WERI-Rb-1 (cell line): ENCODE results near the gene EPGN.
"Not testable (repeated sequence)": the region's sequence is repeated elsewhere in the genome, so short reads cannot be mapped to it uniquely, and the experiment has no call there.

Source experiments
- DNase-seq: peaks from one replicate; pipeline ENCODE4 v3.0.0-alpha.2; 2020
- H3K27ac ChIP-seq: fragments of 250-450 bp; sonication (Bioruptor Pico); 2 replicates; pipeline ENCODE4 v1.5.1; 2020; ENCODE audit warnings: mild to moderate bottlenecking, moderate library complexity
- H3K27me3 ChIP-seq: fragments of 250-450 bp; sonication (Bioruptor Pico); 2 replicates; pipeline ENCODE4 v1.5.1; 2021; ENCODE audit warnings: mild to moderate bottlenecking, low read depth, moderate library complexity; ENCODE audit not compliant: insufficient read depth, severe bottlenecking
- H3K36me3 ChIP-seq: fragments of 250-450 bp; sonication (Bioruptor Pico); 2 replicates; pipeline ENCODE4 v1.5.1; 2020; ENCODE audit warnings: mild to moderate bottlenecking, moderate library complexity
- H3K4me3 ChIP-seq: 2 replicates; pipeline ENCODE4 v1.5.1; 2011; ENCODE audit warnings: low read depth, mild to moderate bottlenecking, control low read depth, low read length
- H3K9me3 ChIP-seq: fragments of 250-450 bp; sonication (Bioruptor Pico); 2 replicates; pipeline ENCODE4 v1.5.1; 2021; ENCODE audit warnings: mild to moderate bottlenecking, moderate library complexity; ENCODE audit not compliant: severe bottlenecking
- TF ChIP-seq, protein P1 (sequence below): IDR thresholded peaks from 2 replicates; pipeline ENCODE4 v1.5.1; 2011; ENCODE audit warnings: low read depth, mild to moderate bottlenecking, control low read depth, inconsistent platforms, low read length

Gene EPGN

DNA sequence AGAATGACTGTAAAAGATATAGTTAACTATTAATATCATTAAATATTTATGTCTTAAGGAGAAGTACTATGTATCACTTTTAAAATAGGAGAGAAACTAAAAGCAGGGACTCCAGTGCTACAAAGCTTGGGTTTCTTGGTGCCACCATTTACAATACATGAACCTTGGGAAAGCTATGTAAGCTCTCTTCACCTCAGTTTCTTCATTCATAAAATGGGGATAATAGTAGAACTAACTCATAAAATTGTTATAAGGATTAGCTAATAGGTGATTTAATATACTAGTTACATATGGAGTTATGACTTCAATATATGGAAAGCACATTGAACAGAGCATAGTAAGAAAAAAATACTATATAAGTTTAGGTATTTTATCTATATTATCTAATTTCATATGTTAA lies 23.7 kb downstream of the EPGN start:
- Histone ChIP-seq H3K27me3 (no peaks in the 10 kb centered on the region), H3K36me3 (no peaks in the 10 kb centered on the region), H3K9me3 (no peaks in the 10 kb centered on the region), H3K4me3 (no peak overlapping the region), H3K27ac (no peak overlapping the region)
- TF ChIP-seq, protein P1, sequence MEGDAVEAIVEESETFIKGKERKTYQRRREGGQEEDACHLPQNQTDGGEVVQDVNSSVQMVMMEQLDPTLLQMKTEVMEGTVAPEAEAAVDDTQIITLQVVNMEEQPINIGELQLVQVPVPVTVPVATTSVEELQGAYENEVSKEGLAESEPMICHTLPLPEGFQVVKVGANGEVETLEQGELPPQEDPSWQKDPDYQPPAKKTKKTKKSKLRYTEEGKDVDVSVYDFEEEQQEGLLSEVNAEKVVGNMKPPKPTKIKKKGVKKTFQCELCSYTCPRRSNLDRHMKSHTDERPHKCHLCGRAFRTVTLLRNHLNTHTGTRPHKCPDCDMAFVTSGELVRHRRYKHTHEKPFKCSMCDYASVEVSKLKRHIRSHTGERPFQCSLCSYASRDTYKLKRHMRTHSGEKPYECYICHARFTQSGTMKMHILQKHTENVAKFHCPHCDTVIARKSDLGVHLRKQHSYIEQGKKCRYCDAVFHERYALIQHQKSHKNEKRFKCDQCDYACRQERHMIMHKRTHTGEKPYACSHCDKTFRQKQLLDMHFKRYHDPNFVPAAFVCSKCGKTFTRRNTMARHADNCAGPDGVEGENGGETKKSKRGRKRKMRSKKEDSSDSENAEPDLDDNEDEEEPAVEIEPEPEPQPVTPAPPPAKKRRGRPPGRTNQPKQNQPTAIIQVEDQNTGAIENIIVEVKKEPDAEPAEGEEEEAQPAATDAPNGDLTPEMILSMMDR: no peak
- no peak for DNase-seq

DNA sequence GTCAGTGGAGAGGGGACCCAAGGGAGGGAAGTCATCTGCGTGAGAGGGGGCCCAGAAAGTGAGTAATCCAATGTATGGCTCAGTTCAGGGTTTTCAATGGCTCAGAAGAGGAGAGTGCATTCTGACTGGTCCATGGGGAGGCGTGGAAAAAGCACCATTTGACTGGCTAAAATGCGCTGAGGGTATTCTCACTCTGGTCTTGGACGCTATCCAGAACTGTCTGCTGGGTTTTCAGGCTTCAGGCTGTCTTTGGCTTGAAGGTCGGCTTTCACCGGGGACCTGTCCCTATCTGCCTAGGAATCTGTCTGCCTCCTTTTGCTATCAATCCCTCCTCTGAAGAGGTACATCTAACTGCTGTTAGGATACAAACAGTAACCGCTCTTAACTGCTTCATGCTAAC lies 26.4 kb downstream of the EPGN start:
- no peaks in the 10 kb centered on the region for H3K36me3 ChIP-seq
- H3K9me3 ChIP-seq: no peaks in the 10 kb centered on the region
- TF ChIP-seq, protein P1: no peak
- no peaks in the 10 kb centered on the region for H3K27me3 ChIP-seq
- DNase-seq: no peak
- H3K4me3 ChIP-seq: no peak overlapping the region
- no peak overlapping the region for H3K27ac ChIP-seq

DNA sequence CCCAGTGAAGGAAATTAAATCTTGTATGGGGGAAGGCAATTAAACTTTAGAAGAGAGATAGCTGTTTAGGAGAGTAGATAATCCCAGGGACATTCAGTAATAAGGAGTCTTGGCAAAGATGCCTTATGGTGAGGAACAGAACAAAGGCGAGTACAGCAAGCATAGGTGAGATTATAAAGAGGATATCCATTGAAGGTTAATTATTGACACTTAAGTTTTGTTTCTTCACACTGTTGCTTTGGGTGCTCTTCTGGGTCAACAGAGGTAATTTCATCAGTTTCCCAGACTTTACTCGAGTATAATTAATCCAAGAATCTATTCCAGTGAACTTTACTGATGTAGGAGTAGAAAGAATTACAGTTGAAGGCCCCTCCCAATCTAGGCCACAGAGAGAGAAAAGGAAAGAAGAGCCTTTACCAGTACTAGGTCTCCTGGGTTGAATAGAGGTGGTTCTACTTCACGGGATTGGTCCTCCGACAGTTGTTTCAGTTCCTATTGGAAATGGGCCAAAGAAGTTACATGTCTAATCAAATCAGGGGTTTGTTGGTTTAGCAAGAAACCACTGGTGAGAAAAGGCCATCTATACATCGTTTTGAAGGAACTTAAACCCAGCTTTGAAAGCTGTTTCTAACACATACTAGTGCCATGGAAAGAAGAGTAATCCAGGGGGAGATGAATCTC lies 27.2 kb downstream of the EPGN start:
- Histone ChIP-seq H3K9me3 (no peaks in the 10 kb centered on the region), H3K4me3 (no peak overlapping the region), H3K36me3 (no peaks in the 10 kb centered on the region), H3K27ac (no peak overlapping the region), H3K27me3 (no peaks in the 10 kb centered on the region)
- DNase-seq: no peak
- TF ChIP-seq, protein P1: no peak

DNA sequence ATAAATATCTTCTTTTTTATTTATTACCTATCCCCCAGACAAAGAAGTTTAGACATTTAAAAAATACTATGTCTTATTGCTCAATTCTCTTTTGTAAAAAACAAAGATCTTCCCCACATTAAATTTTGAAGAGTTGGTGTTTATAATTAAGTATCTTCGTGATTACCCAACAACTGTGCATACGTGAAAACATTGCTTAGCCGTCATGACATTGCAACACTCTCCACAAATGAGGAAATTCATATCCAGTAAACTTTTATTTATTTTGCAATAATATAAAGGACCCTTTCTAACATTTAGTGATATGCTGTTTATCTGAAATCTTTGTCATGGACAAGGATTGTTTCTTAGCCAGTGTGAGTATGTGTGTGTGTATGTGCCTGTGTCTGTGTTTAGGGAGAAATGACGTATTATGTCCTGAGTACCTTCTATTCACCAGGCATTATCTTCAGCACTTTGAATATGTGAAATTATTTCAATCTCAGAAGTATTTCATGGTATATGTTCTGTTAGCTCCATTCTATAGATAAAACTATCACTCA lies 30.6 kb downstream of the EPGN start:
- Histone ChIP-seq H3K9me3 (no peaks in the 10 kb centered on the region), H3K4me3 (no peak overlapping the region), H3K36me3 (no peaks in the 10 kb centered on the region), H3K27me3 (no peaks in the 10 kb centered on the region), H3K27ac (no peak overlapping the region)
- TF ChIP-seq, protein P1: no peak
- DNase-seq: no peak

DNA sequence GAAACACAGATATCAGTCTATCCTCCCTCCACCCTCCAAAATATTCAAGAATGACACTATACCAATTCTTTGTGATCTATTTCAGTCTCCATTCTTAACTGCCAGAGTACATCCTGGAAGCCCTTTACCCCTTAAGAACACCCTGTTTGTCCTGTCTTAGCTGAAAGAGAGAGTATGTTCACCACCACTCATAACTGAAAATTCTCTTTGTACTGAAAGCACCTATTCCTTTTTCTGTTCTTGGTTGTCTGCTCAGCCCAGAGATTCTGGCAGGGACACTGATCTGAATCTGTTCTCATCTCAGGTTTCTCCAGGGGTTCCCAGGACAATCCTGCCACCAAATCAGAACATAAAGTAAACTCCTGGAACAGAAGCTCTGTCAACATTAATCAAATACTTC lies 31.2 kb downstream of the EPGN start:
- no peaks in the 10 kb centered on the region for H3K36me3 ChIP-seq
- TF ChIP-seq, protein P1: no peak
- no peak for DNase-seq
- no peaks in the 10 kb centered on the region for H3K27me3 ChIP-seq
- no peak overlapping the region for H3K4me3 ChIP-seq
- no peaks in the 10 kb centered on the region for H3K9me3 ChIP-seq
- H3K27ac ChIP-seq: no peak overlapping the region

DNA sequence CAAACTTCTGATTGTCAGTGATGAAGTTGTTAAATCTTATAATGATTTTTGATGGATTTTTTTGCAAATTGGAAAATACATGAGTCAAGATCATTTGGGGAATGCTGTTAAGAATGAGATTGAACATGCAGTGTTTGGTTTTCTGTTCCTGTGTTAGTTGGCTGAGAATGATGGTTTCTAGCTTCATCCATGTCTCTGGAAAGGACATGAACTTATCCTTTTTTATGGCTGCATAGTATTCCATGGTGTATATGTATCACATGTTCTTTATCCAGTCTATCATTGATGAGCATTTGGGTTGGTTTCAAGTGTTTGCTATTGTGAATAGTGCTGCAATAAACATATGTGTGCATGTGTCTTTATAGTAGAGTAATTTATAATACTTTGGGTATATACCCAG lies 32.2 kb downstream of the EPGN start:
- not testable (repeated sequence) for H3K36me3 ChIP-seq, H3K9me3 ChIP-seq, H3K27me3 ChIP-seq, H3K4me3 ChIP-seq, DNase-seq, H3K27ac ChIP-seq
